Activated T-cell treated with anti-CD3 and anti-CD28 coated beads for 4 hours (primary cell): ENCODE measurements around the gene LPP.

Experiments used
- DNase-seq: peaks from one replicate; pipeline ENCODE4 v3.0.0-alpha.2; 2020

Gene LPP

DNA sequence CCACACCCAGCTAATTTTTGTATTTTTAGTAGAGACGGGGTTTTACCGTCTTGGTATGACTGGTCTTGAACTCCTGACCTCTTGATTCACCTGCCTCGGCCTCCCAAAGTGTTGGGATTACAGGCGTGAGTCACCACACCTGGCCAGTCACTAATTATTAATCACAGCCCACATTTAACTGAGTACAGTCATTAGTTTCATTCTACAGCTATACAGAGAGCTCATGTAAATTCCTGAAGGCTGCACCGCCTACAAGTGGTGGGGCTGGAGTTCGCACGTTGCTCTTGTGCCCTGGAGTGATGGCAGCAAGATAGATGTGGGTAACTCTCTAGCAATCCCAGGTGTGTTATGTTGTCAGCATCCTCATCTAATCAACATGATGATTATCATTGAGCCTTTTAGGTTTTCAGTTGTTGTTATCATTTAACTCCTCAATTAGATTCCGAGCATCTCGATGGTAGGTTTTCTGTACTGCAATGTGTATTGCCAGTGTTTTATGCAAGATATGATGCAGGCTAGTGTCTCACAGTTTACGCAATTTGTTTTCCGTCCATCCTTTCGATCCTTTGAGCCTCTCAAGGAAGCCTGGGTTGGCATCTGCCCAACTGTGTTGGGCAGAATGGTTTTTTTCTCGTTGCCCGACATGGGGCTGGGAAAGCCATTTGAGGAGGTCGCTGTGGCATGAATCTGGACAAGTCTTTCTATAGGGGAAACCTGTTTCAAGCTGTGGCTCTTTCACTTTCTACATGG lies 216.3 kb downstream of the LPP start:
- DNase-seq, result no peak

DNA sequence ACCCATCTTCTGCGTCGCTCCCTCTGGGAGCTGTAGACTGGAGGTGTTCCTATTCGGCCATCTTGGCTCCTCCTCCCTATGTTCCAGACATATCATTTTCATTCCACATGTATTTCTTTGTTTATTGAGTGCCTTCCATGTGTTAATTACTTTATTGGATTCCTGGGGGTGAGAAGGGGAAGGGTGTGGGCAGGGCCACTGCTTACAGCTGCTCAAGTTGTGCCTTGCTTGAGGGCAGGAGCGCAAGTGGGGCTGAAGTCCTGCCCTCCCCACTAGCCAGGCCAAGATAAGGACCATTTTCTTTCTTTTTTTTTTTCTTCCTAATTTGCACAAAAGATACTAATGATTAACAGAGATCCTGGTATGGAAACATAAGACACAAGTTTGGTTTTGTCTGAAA lies 224.8 kb downstream of the LPP start:
- DNase-seq, result no peak

DNA sequence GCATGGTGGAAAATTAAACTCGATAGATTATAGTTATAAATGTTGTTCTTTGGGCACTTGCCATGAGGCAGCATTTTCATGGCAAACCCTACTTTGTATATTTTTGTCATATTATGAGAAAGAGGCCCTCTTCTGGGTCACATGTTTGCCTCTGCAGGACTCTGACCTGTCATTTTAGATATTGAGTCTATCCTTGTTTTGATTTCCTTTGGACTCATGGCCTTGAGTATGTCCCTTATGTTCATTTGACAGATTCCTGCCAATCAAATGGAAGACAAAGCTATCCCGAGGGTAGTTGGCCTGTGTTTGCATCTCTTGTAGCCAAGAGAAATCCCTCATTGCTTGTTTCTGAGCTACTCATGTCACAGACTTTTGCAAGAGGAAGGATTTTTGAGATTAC lies 226.3 kb downstream of the LPP start:
- no peak for DNase-seq

DNA sequence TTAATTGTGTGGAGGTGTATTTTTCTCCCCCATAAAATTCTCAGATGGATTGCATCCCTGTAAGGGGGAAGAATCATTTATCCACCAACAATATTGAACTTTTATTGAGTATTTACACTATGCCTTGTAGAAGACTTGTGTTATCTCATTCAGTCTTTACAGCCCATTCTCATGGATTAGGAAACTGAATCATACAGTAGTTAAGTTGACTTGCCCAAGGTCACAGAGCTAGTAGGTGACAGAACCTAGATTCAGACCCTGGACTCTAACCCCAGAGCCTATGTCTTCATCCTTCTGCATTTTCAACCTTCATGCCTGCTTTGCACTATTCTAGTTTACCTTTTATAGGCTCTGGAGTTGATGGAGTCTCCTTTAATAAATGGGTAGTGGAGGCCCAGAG lies 226.8 kb downstream of the LPP start:
- DNase-seq, result no peak

DNA sequence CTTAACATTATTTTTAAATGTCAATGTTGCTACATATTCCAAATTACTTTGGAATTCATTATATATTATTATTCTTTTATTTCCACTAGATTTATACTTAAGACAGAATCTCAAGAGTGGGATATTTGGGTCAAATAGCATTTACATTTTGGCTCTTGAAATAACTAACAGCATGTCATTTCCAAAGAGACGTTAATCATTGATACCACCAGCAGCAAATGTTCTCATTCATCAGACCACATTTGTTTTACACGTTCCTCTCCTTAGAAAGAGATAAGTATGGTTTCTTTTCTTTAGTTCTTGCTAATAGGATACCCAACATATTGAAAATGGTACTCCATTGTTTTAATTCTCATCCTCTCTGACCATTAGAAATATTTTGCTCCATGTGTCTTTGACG lies 229.8 kb downstream of the LPP start:
- DNase-seq, result no peak

DNA sequence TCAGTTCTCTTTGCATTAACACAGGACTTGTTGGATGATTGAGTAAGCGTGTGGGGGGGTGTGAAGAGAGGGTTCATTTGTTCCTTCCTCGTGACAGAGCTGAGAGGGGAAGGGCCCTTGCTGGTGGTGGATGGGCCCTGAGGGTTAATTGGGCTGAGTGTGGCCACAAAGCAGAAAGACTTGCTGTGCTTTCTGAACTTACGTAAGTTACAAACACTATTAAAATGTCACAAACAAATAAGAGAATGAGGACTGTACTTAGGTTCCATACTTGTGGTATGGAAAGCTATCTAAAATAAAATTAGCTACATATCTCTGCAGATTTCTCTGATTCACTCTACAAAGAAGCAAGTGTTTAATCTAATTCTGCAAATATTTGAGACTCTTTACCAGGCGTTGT lies 231.3 kb downstream of the LPP start:
- no peak for DNase-seq

DNA sequence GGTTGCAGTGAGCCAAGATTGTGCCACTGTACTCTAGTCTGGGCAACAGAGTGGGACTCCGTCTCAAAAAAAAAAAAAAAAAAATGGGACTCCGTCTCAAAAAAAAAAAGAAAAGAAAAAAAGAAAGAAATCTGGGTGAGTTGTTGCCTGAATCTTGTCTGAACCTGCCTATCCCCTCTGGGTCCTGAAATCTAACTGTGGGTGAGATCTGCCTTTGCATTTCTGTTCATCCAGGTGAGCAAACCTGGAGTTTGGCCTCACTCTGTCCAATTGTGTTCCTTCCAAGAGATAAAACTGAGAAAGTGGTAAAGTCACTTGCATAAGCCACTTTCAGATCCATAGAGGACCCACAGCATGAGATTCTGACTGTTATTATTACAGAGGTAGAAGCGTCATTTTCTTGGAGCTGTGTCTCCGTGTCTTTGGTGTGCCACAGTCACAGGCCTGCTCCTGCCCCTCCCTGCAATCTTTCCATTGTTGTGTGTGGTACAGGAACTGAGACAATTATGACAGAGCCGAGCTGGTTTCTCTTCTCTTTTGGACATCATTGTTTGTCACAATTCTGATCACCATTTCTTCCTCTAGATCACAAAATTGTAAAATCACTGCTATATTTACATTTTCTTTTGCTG lies 235.9 kb downstream of the LPP start:
- peak; percentile 19 for DNase-seq

DNA sequence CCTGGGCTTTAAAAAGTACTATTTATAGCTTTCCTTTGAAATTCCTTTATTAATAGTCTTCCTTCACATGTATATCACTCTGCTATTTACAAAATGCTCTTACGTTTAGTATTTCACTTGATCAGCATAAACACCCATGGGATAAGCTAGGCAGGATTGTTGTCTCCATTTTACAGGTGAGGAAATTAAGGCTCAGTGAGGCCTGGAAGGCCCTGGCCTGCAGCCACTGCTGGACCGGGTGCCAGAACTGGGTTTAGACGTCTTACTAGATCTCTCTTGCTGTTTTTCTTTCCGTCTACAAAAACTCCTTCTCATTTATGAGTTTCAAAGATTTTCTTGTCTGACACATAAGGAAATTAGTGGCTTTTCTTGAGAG lies 236.4 kb downstream of the LPP start:
- DNase-seq, result no peak

DNA sequence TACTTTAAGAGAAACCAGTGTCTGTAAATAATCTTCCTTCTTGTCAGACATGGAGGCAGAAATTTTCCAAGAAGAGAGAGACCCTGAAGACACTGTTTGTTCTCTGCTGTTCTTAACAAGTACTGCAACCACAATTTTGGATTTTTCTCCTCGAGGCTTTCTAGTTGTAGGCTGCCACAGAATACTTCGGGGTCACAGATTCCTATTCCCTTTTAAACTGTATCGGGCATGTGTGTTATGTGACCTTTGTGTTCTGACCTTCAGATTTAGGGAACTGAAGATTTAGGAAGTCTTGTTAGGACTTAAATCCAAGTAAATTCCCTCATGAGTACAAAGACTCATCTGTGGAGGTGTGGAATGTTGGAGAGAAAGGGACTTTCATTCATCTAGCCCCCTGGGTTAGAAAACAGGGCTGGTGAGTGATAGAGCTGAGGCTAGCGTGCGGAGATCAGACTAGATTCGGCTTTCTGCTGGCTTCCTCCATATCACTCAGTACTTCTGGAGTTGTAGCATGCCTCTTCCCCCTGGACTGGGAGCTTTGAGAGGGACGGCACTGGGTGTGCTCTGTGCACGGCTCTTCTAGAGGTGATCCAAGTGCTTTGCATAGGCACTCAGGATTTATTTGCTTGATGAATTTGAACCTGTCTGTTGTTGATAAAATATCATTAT lies 237.0 kb downstream of the LPP start:
- no peak for DNase-seq

DNA sequence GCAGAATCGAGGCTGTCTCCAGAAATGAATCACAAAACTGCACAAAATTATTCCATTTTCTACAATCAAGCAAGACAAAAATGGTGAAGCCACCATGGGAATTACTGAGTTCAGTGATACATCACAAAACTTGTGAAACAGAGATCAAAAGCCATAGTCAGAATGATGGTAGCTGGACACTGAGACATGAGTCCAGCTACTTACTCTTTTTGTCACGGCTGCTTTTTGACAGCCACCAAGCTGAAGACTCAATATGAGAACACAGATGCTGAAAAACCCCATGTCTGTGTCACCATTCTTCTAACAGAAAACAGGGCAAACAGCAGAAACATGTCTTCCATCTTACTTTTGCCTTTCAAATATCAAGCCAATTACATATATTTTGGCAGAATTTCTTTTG lies 237.6 kb downstream of the LPP start:
- no peak for DNase-seq

DNA sequence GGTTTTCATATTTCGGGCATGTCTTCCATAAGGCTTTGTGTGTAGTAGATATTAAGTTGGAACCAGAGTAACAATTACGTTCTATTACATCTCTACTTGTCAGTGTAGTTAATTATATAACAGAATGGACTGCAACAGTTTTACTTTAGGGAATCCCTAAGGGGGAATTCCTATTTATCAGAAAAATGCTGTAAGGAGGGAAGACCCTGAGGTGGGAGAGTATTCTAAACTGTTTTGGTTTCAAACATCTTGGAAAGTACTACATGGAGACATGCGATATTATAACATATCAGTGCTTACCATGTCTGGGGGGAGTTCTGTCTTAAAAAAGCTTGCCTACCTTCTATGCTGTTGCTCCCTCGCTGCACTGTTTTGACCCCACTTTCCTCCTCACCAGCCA lies 238.1 kb downstream of the LPP start:
- DNase-seq, result no peak

DNA sequence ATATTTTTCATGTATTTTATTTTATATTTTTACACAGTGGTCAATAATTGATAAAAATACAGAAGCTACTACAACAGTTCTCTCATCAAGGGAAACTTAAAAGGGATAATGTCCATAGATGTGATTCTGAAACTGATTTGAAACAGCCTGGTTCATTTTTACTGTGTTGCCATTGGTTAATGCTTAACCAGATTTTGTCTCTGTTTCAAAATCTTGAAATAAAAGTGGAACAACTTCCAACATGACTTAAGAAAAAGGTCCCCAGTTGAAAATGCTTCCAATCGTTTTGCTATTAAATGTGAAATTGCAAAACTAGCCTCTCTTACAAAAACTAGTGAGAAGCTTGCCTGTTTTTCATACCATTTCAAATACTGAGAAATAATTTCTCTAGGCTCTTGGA lies 240.7 kb downstream of the LPP start:
- no peak for DNase-seq

DNA sequence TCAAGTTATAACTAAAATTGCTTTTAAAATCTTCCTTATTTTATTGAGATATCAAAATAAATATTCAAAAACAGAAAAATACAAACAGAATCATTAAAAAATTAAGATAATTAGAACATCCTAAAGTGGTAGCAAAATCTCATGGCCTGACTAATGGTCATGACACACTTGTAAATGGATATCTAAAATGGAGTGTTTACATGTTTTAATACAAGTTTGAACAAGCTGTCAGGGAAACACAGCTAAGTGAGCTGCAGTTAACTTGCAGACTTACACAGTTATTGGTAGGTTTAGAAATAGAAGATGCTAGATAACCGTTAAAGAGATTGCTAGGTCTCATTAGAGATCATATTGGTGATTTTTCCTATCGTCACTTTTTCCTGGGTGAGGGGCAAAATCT lies 242.3 kb downstream of the LPP start:
- no peak for DNase-seq

DNA sequence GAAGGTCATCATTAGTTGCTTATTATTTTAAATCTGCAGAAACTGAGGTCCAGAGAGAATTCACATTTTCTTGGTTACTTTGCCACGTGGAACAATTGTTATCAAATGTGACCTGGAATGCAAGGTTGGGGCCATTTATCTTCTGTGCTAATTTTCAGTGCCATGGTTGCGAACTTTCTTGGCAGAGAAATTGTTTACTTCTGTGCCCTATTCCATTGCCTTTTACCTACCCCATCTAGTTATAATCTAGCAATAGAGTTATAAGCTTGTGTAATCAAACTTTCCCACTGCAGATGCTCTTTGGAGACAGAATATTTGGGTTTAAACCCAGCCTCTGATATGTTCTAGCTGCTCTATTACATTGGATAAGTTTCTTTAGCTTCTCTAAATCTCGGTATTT lies 242.9 kb downstream of the LPP start:
- DNase-seq, result no peak

DNA sequence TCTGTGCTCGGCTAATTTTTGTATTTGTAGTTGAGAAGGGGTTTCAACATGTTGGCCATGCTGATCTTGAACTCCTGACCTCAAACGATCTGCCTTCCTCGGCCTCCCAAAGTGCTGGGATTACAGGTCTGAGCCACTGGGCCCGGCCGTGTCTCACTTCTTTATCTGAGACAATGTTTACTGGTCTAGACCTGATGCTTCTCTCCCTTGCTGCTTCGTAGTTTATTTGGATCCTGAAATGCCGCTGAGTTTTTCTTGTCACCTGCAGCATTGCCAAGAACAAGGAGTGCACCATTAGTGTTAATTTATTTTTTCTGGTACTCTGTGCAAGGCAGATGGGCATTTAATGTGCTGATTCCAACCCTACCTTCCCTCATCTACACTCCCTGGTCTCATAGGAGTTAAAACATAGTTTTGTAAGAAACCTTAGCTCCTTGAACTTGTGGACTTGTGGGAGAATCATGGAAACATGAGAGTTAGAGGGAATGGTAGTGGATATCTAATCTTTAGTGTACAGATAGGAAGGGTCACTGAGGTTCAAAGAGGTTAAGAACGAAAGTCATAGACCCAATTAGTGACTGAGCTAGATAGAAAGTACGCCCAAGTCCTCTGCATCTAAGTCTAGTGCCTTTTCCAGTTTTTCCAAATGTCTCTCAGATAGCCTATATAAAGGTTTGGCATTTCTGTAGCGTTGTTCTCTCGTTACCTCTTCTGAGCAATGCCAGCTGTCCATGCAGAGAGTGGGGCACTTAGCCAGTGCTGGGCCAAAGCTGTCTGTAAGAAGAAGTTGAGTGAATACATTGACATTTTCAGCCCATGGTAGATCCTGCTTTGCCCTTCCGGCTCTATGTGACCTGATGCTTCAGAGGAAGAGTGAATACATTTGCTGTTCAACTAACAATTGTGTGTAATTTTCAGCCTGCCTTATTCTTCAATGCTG lies 244.1 kb downstream of the LPP start:
- no peak for DNase-seq

DNA sequence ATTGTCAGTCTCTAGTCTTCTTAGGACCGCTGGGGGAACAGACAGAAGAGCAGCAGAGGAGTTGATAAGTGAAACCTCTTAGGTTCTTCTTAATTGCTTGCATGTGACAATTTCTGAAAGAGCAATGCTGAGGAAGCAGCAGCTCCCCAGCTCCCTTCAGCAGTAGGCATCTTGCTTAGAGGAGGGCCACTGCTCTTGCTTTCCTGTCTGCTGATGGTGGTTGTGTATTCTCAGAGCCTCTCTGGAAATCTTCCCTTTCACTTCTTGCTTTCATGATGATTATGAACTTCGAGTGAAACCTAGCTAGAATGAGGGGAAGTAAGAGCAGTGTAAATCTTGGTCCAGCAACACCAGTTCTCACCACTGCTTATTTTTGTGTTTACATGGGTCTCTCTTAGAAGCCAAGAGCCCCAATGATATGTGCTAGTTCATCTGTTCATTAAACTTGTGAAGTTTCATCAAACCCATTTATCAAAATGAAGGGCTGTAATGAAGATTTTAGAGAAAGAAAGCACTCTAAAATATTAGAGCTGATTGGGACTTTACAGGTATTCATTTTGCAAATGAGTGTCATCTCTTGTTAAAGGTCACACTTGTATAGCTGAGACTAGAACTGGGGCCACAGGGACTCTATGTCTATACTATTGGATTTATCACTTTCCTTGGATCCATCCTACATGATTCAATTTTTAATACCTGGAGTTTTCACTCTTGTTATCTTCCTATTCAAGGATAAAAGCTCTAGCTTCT lies 246.7 kb downstream of the LPP start:
- no peak for DNase-seq

DNA sequence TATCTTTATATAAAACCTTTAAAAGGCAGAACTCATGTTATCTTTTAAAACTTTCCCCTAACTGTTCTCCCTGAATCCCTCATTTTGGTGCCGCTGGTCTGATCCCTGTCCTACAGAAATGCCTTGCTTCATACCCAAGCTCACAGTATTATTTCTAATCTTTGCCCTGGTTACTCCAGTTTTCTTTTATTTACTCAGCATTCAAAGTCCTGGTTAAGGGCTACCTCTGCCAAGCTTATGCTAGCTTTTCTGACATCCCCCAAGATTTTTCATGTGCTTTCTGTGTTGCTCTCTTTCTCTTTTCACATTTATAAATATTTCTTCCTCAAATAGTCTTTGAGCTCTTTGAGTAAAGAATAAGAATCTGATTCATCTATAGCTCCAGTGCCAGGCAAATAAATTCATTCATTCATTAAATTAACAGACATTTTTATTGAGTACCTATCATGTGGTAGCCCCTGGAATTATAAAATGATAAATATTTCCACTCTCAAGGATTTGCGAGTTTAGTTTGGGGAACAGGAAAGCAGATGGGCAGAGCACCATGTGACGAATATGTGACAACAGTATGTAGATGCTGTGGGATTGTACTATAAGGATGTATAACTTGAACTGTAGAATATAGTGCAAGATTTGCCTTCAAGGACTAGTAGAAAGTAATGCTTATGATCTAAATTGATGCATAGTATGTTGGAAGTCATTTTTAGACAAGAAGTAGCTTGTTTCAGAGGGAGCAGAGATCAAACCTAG lies 247.5 kb downstream of the LPP start:
- no peak for DNase-seq

DNA sequence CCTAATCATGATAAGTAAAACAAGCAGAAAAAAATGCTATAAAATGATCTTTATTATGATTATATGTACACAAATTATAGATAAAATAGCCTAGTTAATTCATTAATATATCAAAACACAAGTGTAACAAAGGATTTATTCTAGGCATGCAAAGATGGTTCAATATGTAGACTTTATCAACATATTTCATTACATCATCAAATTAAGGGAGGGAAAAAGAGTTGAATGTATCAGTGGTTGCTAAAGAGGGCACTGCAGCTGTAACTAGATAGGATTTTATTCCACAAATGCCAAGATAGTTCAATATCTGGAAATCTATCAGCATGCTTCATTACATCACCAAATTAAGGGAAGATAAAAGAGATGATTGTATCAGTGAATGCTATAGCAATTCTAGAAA lies 248.3 kb downstream of the LPP start:
- DNase-seq, result no peak

DNA sequence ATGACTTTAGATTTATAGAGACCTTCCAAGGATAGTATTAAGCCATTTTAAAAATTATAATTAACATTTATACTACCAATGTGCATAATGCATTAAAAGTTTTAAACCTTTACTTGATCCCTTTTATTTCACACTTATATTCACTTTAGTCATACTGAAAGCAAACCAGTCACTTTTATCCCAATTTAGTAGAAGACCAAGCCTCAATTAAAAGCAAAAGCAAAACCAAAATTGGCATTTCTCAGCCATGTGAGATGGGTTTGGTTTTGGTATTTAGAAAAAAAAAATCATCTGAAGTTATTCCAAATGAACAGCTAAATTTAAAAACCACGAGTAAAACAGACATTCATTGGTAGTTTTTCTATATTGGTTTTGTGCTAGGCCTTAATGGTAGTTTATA lies 249.4 kb downstream of the LPP start:
- no peak for DNase-seq

DNA sequence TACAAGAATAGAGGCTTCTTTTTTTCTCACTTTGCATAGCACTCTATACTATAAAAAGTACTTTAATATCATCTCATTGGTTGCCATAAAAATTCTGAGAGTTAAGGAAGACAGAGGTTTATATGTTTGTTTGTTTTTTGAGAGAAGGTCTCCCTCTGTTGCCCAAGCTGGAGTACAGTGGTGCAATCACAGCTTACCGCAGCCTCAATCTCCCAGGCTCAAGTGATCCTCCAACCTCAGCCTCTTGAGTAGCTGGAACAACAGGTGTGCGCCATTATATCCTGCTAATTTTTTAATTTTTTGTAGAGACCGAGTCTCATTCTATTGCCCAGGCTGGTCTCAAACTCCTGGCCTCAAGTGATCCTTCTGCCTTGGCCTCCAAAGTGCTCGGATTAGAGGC lies 250.2 kb downstream of the LPP start:
- no peak for DNase-seq

DNA sequence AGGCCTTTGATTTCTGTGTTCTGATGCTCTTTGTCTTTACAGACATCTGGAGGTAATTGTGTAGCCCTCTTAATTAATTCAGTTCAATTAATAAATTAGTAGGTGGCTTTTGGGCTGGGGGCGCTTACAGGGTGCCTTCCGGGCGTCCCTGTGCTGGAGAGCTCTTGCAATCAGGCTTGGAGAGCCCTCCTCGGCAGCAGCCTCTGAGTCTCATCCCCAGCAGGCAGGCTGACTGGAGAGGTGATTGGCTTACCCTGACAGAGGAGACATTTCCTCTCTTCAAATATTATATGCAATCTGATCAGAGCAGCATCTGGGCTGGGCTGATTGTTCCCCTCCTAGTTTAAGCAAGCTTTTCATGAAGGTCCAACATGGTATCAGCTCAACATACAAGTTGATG lies 250.7 kb downstream of the LPP start:
- no peak for DNase-seq
